ENCODE measurements around the gene TMEM61.

- TF ChIP-seq, protein P1, sequence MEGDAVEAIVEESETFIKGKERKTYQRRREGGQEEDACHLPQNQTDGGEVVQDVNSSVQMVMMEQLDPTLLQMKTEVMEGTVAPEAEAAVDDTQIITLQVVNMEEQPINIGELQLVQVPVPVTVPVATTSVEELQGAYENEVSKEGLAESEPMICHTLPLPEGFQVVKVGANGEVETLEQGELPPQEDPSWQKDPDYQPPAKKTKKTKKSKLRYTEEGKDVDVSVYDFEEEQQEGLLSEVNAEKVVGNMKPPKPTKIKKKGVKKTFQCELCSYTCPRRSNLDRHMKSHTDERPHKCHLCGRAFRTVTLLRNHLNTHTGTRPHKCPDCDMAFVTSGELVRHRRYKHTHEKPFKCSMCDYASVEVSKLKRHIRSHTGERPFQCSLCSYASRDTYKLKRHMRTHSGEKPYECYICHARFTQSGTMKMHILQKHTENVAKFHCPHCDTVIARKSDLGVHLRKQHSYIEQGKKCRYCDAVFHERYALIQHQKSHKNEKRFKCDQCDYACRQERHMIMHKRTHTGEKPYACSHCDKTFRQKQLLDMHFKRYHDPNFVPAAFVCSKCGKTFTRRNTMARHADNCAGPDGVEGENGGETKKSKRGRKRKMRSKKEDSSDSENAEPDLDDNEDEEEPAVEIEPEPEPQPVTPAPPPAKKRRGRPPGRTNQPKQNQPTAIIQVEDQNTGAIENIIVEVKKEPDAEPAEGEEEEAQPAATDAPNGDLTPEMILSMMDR (IDR thresholded peaks at IDR 0.05), result no peak
- no peak for TF ChIP-seq EZH2 (IDR thresholded peaks at IDR 0.05)
These were observed 20.0 kb downstream of the TMEM61 start for GRCh38 chr1:55000110-55001085.

Measured in neural progenitor cell (in vitro differentiated cells).